Activated naive CD4-positive, alpha-beta T cell treated with anti-CD3 and anti-CD28 coated beads, Interleukin-2, amount 50 U/mL, for 24 hours (primary cell): ENCODE data around the gene TGFBR3.
A peak's percentile ranks its signal among the peaks of the same experiment; 100 is the strongest.

Source experiments
- H3K27ac Mint-ChIP-seq: one replicate; pipeline ENCODE4 v1.8.0; 2021; ENCODE audit warnings: mild to moderate bottlenecking, mixed read lengths
- H3K27me3 Mint-ChIP-seq: one replicate; pipeline ENCODE4 v1.8.0; 2021; ENCODE audit warnings: mixed read lengths
- H3K36me3 Mint-ChIP-seq: one replicate; pipeline ENCODE4 v1.8.0; 2021; ENCODE audit warnings: mixed read lengths
- H3K4me1 Mint-ChIP-seq: one replicate; pipeline ENCODE4 v1.8.0; 2021; ENCODE audit warnings: mixed read lengths
- H3K4me3 Mint-ChIP-seq: one replicate; pipeline ENCODE4 v1.8.0; 2021; ENCODE audit warnings: mild to moderate bottlenecking, mixed read lengths
- H3K9me3 Mint-ChIP-seq: one replicate; pipeline ENCODE4 v1.8.0; 2021; ENCODE audit warnings: mixed read lengths

TGFBR3 gene

GRCh38 chr1:91725989-91726721, 159.8 kb downstream of the TGFBR3 start:
- Mint-ChIP-seq H3K9me3 (no peaks in the 10 kb centered on the region), H3K27ac (no peak overlapping the region), H3K4me3 (no peak overlapping the region), H3K4me1 (peaks cover 10% of the 10 kb centered on the region), H3K36me3 (peaks cover 23% of the 10 kb centered on the region), H3K27me3 (no peaks in the 10 kb centered on the region)

GRCh38 chr1:91725618-91725988, 160.3 kb downstream of the TGFBR3 start:
- Mint-ChIP-seq H3K4me3 (no peak overlapping the region), H3K36me3 (peaks cover 23% of the 10 kb centered on the region), H3K27me3 (no peaks in the 10 kb centered on the region), H3K4me1 (peaks cover 6% of the 10 kb centered on the region), H3K27ac (no peak overlapping the region), H3K9me3 (no peaks in the 10 kb centered on the region)

- H3K9me3 Mint-ChIP-seq: no peaks in the 10 kb centered on the region
- no peak overlapping the region for H3K4me3 Mint-ChIP-seq
- no peaks in the 10 kb centered on the region for H3K4me1 Mint-ChIP-seq
- H3K27me3 Mint-ChIP-seq: no peaks in the 10 kb centered on the region
- H3K27ac Mint-ChIP-seq: no peak overlapping the region
- peaks cover 23% of the 10 kb centered on the region for H3K36me3 Mint-ChIP-seq
Observed at GRCh38 chr1:91724644-91725043, 161.3 kb downstream of the TGFBR3 start.

GRCh38 chr1:91724231-91724630, 161.7 kb downstream of the TGFBR3 start:
- no peaks in the 10 kb centered on the region for H3K27me3 Mint-ChIP-seq
- no peaks in the 10 kb centered on the region for H3K4me1 Mint-ChIP-seq
- peaks cover 26% of the 10 kb centered on the region for H3K36me3 Mint-ChIP-seq
- H3K27ac Mint-ChIP-seq: no peak overlapping the region
- H3K4me3 Mint-ChIP-seq: no peak overlapping the region
- no peaks in the 10 kb centered on the region for H3K9me3 Mint-ChIP-seq

GRCh38 chr1:91720044-91720443, 165.9 kb downstream of the TGFBR3 start:
- Mint-ChIP-seq H3K4me1 (no peaks in the 10 kb centered on the region), H3K9me3 (no peaks in the 10 kb centered on the region), H3K27ac (no peak overlapping the region), H3K4me3 (no peak overlapping the region), H3K27me3 (no peaks in the 10 kb centered on the region), H3K36me3 (peaks cover 21% of the 10 kb centered on the region)

GRCh38 chr1:91718877-91719276, 167.1 kb downstream of the TGFBR3 start:
- peaks cover under 1% of the 10 kb centered on the region for H3K4me1 Mint-ChIP-seq
- no peaks in the 10 kb centered on the region for H3K9me3 Mint-ChIP-seq
- no peak overlapping the region for H3K4me3 Mint-ChIP-seq
- H3K27me3 Mint-ChIP-seq: no peaks in the 10 kb centered on the region
- no peak overlapping the region for H3K27ac Mint-ChIP-seq
- peaks cover 22% of the 10 kb centered on the region for H3K36me3 Mint-ChIP-seq

GRCh38 chr1:91718368-91718767, 167.6 kb downstream of the TGFBR3 start:
- Mint-ChIP-seq H3K36me3 (peaks cover 20% of the 10 kb centered on the region), H3K4me3 (no peak overlapping the region), H3K27ac (no peak overlapping the region), H3K9me3 (no peaks in the 10 kb centered on the region), H3K27me3 (no peaks in the 10 kb centered on the region), H3K4me1 (peaks cover 6% of the 10 kb centered on the region)

GRCh38 chr1:91717839-91718238, 168.1 kb downstream of the TGFBR3 start:
- peaks cover 9% of the 10 kb centered on the region for H3K4me1 Mint-ChIP-seq
- no peaks in the 10 kb centered on the region for H3K9me3 Mint-ChIP-seq
- no peak overlapping the region for H3K27ac Mint-ChIP-seq
- no peak overlapping the region for H3K4me3 Mint-ChIP-seq
- H3K27me3 Mint-ChIP-seq: no peaks in the 10 kb centered on the region
- H3K36me3 Mint-ChIP-seq: peaks cover 20% of the 10 kb centered on the region

- Mint-ChIP-seq H3K4me3 (no peak overlapping the region), H3K36me3 (peaks cover 25% of the 10 kb centered on the region), H3K9me3 (no peaks in the 10 kb centered on the region), H3K27ac (no peak overlapping the region), H3K4me1 (peaks cover 20% of the 10 kb centered on the region), H3K27me3 (no peaks in the 10 kb centered on the region)
Observed at GRCh38 chr1:91716339-91716738, 169.6 kb downstream of the TGFBR3 start.

GRCh38 chr1:91715416-91716000, 170.4 kb downstream of the TGFBR3 start:
- peaks cover 20% of the 10 kb centered on the region for H3K4me1 Mint-ChIP-seq
- H3K27ac Mint-ChIP-seq: no peak overlapping the region
- H3K9me3 Mint-ChIP-seq: no peaks in the 10 kb centered on the region
- peaks cover 26% of the 10 kb centered on the region for H3K36me3 Mint-ChIP-seq
- H3K27me3 Mint-ChIP-seq: no peaks in the 10 kb centered on the region
- H3K4me3 Mint-ChIP-seq: no peak overlapping the region

- H3K36me3 Mint-ChIP-seq: peaks cover 26% of the 10 kb centered on the region
- no peak overlapping the region for H3K4me3 Mint-ChIP-seq
- H3K9me3 Mint-ChIP-seq: no peaks in the 10 kb centered on the region
- H3K27me3 Mint-ChIP-seq: no peaks in the 10 kb centered on the region
- no peak overlapping the region for H3K27ac Mint-ChIP-seq
- peaks cover 20% of the 10 kb centered on the region for H3K4me1 Mint-ChIP-seq
Observed at GRCh38 chr1:91714867-91715381, 171.0 kb downstream of the TGFBR3 start.

- H3K27me3 Mint-ChIP-seq: no peaks in the 10 kb centered on the region
- peaks cover 18% of the 10 kb centered on the region for H3K36me3 Mint-ChIP-seq
- no peaks in the 10 kb centered on the region for H3K9me3 Mint-ChIP-seq
- peak overlapping the region; percentile 1 for H3K4me3 Mint-ChIP-seq
- H3K27ac Mint-ChIP-seq: peak overlapping the region; percentile 39
- peaks cover 20% of the 10 kb centered on the region for H3K4me1 Mint-ChIP-seq
Observed at GRCh38 chr1:91712981-91713841, 172.7 kb downstream of the TGFBR3 start.

GRCh38 chr1:91712393-91712792, 173.6 kb downstream of the TGFBR3 start:
- H3K27ac Mint-ChIP-seq: peak overlapping the region; percentile 39
- no peak overlapping the region for H3K4me3 Mint-ChIP-seq
- H3K27me3 Mint-ChIP-seq: no peaks in the 10 kb centered on the region
- H3K4me1 Mint-ChIP-seq: peaks cover 20% of the 10 kb centered on the region
- peaks cover 18% of the 10 kb centered on the region for H3K36me3 Mint-ChIP-seq
- no peaks in the 10 kb centered on the region for H3K9me3 Mint-ChIP-seq

- Mint-ChIP-seq H3K4me3 (no peak overlapping the region), H3K9me3 (no peaks in the 10 kb centered on the region), H3K27me3 (no peaks in the 10 kb centered on the region), H3K27ac (no peak overlapping the region), H3K36me3 (peaks cover 24% of the 10 kb centered on the region), H3K4me1 (peaks cover 20% of the 10 kb centered on the region)
Observed at GRCh38 chr1:91711504-91712247, 174.3 kb downstream of the TGFBR3 start.

GRCh38 chr1:91710261-91710660, 175.7 kb downstream of the TGFBR3 start:
- Mint-ChIP-seq H3K27me3 (no peaks in the 10 kb centered on the region), H3K27ac (no peak overlapping the region), H3K36me3 (peaks cover 23% of the 10 kb centered on the region), H3K4me3 (no peak overlapping the region), H3K9me3 (no peaks in the 10 kb centered on the region), H3K4me1 (peaks cover 20% of the 10 kb centered on the region)
